ENCODE data around the gene PRKAR1B. TPM values are rescaled to one million over a fixed set of nuclear protein-coding genes. Genes with fewer than 3 reads are reported as not detected.
"Not testable (repeated sequence)": the region's sequence is repeated elsewhere in the genome, so short reads cannot be mapped to it uniquely, and the experiment has no call there.

PRKAR1B gene
- total and polyA plus RNA-seq, 7 experiments from 2014 or later, result 16.1 to 51.4 (median 28.7) TPM

- Mint-ChIP-seq H3K4me1 (peaks cover 0 to 7% (median 0%) of the 10 kb centered on the region in 7 donors), H3K27ac (no peak overlapping the region), H3K27me3 (no peaks in the 10 kb centered on the region), H3K9me3 (peaks cover 0 to 3% (median 0%) of the 10 kb centered on the region in 11 donors), H3K36me3 (peaks cover 0 to 31% (median 12%) of the 10 kb centered on the region in 5 donors), H3K4me3 (no peak overlapping the region)
- ChIA-PET CTCF (no interaction called here), POLR2A (no interaction called here)
- ATAC-seq, result no peak
- Histone ChIP-seq H3K4me1 (ENCODE audit: control insufficient read depth in 2 of 2, insufficient read depth in 2 of 2, low read length in 2 of 2) (no peaks in the 10 kb centered on the region), H3K27me3 (ENCODE audit: control insufficient read depth in 2 of 2, insufficient read depth in 2 of 2, low read length in 2 of 2) (no peaks in the 10 kb centered on the region), H3K27ac (ENCODE audit: low read depth, low read length) (no peak overlapping the region), H3K4me3 (ENCODE audit: low read length) (no peak overlapping the region), H3K9me3 (ENCODE audit: control insufficient read depth in 2 of 3, low read length in 3 of 3) (no peaks in the 10 kb centered on the region), H3K36me3 (ENCODE audit: control insufficient read depth in 2 of 3, insufficient read depth in 3 of 3, low read length in 3 of 3) (peaks cover 0 to 18% (median 0%) of the 10 kb centered on the region in 3 experiments)
- no peak for DNase-seq
- intact Hi-C loops (cut with micrococcal nuclease), result no loop called here
Measured at GRCh38 chr7:748446-748845, 21.4 kb upstream of the PRKAR1B start.

- ChIA-PET POLR2A (no interaction called here), CTCF (no interaction called here)
- Mint-ChIP-seq H3K27ac (peak overlapping the region in 1 of 9 donors; percentile 20), H3K9me3 (peaks cover 0 to 3% (median 0%) of the 10 kb centered on the region in 11 donors), H3K27me3 (no peaks in the 10 kb centered on the region), H3K4me3 (no peak overlapping the region), H3K4me1 (peaks cover 0 to 2% (median 0%) of the 10 kb centered on the region in 7 donors), H3K36me3 (peaks cover 0 to 33% (median 12%) of the 10 kb centered on the region in 5 donors)
- intact Hi-C loops (cut with micrococcal nuclease), result no loop called here
- no peaks in the 10 kb centered on the region for H3K9me3 ChIP-seq (ENCODE audit: control insufficient read depth in 2 of 3, low read length in 3 of 3)
- H3K4me3 ChIP-seq (ENCODE audit: low read length), result no peak overlapping the region
- no peak for ATAC-seq
- H3K36me3 ChIP-seq (ENCODE audit: control insufficient read depth in 2 of 3, insufficient read depth in 3 of 3, low read length in 3 of 3), result peaks cover 0 to 14% (median 0%) of the 10 kb centered on the region in 3 experiments
- no peaks in the 10 kb centered on the region for H3K27me3 ChIP-seq (ENCODE audit: control insufficient read depth in 2 of 2, insufficient read depth in 2 of 2, low read length in 2 of 2)
- no peaks in the 10 kb centered on the region for H3K4me1 ChIP-seq (ENCODE audit: control insufficient read depth in 2 of 2, insufficient read depth in 2 of 2, low read length in 2 of 2)
- no peak for DNase-seq
- H3K27ac ChIP-seq (ENCODE audit: low read depth, low read length), result no peak overlapping the region
Measured at GRCh38 chr7:747186-747585, 20.1 kb upstream of the PRKAR1B start.

- Histone ChIP-seq H3K9me3 (ENCODE audit: control insufficient read depth in 2 of 3, low read length in 3 of 3) (no peaks in the 10 kb centered on the region), H3K36me3 (ENCODE audit: control insufficient read depth in 2 of 3, insufficient read depth in 3 of 3, low read length in 3 of 3) (peaks cover 0 to 22% (median 0%) of the 10 kb centered on the region in 3 experiments), H3K4me1 (ENCODE audit: control insufficient read depth in 2 of 2, insufficient read depth in 2 of 2, low read length in 2 of 2) (no peaks in the 10 kb centered on the region), H3K27me3 (ENCODE audit: control insufficient read depth in 2 of 2, insufficient read depth in 2 of 2, low read length in 2 of 2) (no peaks in the 10 kb centered on the region), H3K27ac (ENCODE audit: low read depth, low read length) (no peak overlapping the region), H3K4me3 (ENCODE audit: low read length) (no peak overlapping the region)
- H3K9me3 Mint-ChIP-seq, result peaks cover 0 to 3% (median 0%) of the 10 kb centered on the region in 11 donors
- H3K36me3 Mint-ChIP-seq, result peaks cover 0 to 34% (median 12%) of the 10 kb centered on the region in 5 donors
- no peak for ATAC-seq
- peaks cover 0 to 2% (median 0%) of the 10 kb centered on the region in 7 donors for H3K4me1 Mint-ChIP-seq
- DNase-seq, result no peak
- H3K27me3 Mint-ChIP-seq, result no peaks in the 10 kb centered on the region
- intact Hi-C loops (cut with micrococcal nuclease), result no loop called here
- peak overlapping the region in 1 of 9 donors; percentile 38 for H3K27ac Mint-ChIP-seq
- H3K4me3 Mint-ChIP-seq, result no peak overlapping the region
- ChIA-PET POLR2A (no interaction called here), CTCF (no interaction called here)
Measured at GRCh38 chr7:746155-747061, 19.3 kb upstream of the PRKAR1B start.

- no peaks in the 10 kb centered on the region for H3K27me3 Mint-ChIP-seq
- no peak for DNase-seq
- peaks cover 0 to 3% (median 0%) of the 10 kb centered on the region in 11 donors for H3K9me3 Mint-ChIP-seq
- Histone ChIP-seq H3K4me3 (ENCODE audit: low read length) (no peak overlapping the region), H3K27ac (ENCODE audit: low read depth, low read length) (no peak overlapping the region), H3K4me1 (ENCODE audit: control insufficient read depth in 2 of 2, insufficient read depth in 2 of 2, low read length in 2 of 2) (no peaks in the 10 kb centered on the region), H3K27me3 (ENCODE audit: control insufficient read depth in 2 of 2, insufficient read depth in 2 of 2, low read length in 2 of 2) (no peaks in the 10 kb centered on the region), H3K9me3 (ENCODE audit: control insufficient read depth in 2 of 3, low read length in 3 of 3) (no peaks in the 10 kb centered on the region), H3K36me3 (ENCODE audit: control insufficient read depth in 2 of 3, insufficient read depth in 3 of 3, low read length in 3 of 3) (peaks cover 0 to 30% (median 0%) of the 10 kb centered on the region in 3 experiments)
- no peak for ATAC-seq
- peaks cover 0 to 4% (median 0%) of the 10 kb centered on the region in 7 donors for H3K4me1 Mint-ChIP-seq
- H3K4me3 Mint-ChIP-seq, result no peak overlapping the region
- intact Hi-C loops (cut with micrococcal nuclease), result no loop called here
- POLR2A ChIA-PET, result no interaction called here
- no peak overlapping the region for H3K27ac Mint-ChIP-seq
- CTCF ChIA-PET, result no interaction called here
- H3K36me3 Mint-ChIP-seq, result peaks cover 3 to 39% (median 12%) of the 10 kb centered on the region in 5 donors
Measured at GRCh38 chr7:745431-746154, 18.5 kb upstream of the PRKAR1B start.

- Histone ChIP-seq H3K9me3 (ENCODE audit: control insufficient read depth in 2 of 3, low read length in 3 of 3) (no peaks in the 10 kb centered on the region), H3K4me3 (ENCODE audit: low read length) (no peak overlapping the region), H3K27me3 (ENCODE audit: control insufficient read depth in 2 of 2, insufficient read depth in 2 of 2, low read length in 2 of 2) (no peaks in the 10 kb centered on the region), H3K27ac (ENCODE audit: low read depth, low read length) (no peak overlapping the region), H3K4me1 (ENCODE audit: control insufficient read depth in 2 of 2, insufficient read depth in 2 of 2, low read length in 2 of 2) (no peaks in the 10 kb centered on the region), H3K36me3 (ENCODE audit: control insufficient read depth in 2 of 3, insufficient read depth in 3 of 3, low read length in 3 of 3) (peaks cover 0 to 36% (median 0%) of the 10 kb centered on the region in 3 experiments)
- DNase-seq (no peak), ATAC-seq (no peak)
- CTCF ChIA-PET, result no interaction called here
- POLR2A ChIA-PET, result no interaction called here
- no peak overlapping the region for H3K4me3 Mint-ChIP-seq
- peaks cover 3 to 39% (median 12%) of the 10 kb centered on the region in 5 donors for H3K36me3 Mint-ChIP-seq
- intact Hi-C loops (cut with micrococcal nuclease), result no loop called here
- peaks cover 0 to 3% (median 0%) of the 10 kb centered on the region in 11 donors for H3K9me3 Mint-ChIP-seq
- no peaks in the 10 kb centered on the region for H3K27me3 Mint-ChIP-seq
- peaks cover 0 to 4% (median 0%) of the 10 kb centered on the region in 7 donors for H3K4me1 Mint-ChIP-seq
- no peak overlapping the region for H3K27ac Mint-ChIP-seq
Measured at GRCh38 chr7:744854-745430, 17.9 kb upstream of the PRKAR1B start.

- intact Hi-C loops (cut with micrococcal nuclease); H3K27me3 Mint-ChIP-seq: not testable (repeated sequence)
Measured at GRCh38 chr7:744128-744520, 17.0 kb upstream of the PRKAR1B start.

More at GRCh38 chr7:744128-744520, 17.0 kb upstream of the PRKAR1B start:
- H3K9me3 ChIP-seq (ENCODE audit: control insufficient read depth in 2 of 3, low read length in 3 of 3); H3K9me3 Mint-ChIP-seq; H3K27me3 ChIP-seq (ENCODE audit: control insufficient read depth in 2 of 2, insufficient read depth in 2 of 2, low read length in 2 of 2); DNase-seq; H3K27ac ChIP-seq (ENCODE audit: low read depth, low read length); H3K4me3 Mint-ChIP-seq; CTCF ChIA-PET; H3K4me1 Mint-ChIP-seq; POLR2A ChIA-PET; H3K4me1 ChIP-seq (ENCODE audit: control insufficient read depth in 2 of 2, insufficient read depth in 2 of 2, low read length in 2 of 2); H3K4me3 ChIP-seq (ENCODE audit: low read length); ATAC-seq: not testable (repeated sequence)
- H3K36me3 ChIP-seq (ENCODE audit: control insufficient read depth in 2 of 3, insufficient read depth in 3 of 3, low read length in 3 of 3), result peaks cover 0 to 39% (median 0%) of the 10 kb centered on the region in 3 experiments
- Mint-ChIP-seq H3K36me3 (peaks cover 3 to 34% (median 12%) of the 10 kb centered on the region in 5 donors), H3K27ac (peak overlapping the region in 1 of 9 donors; percentile 23)

Data from naive thymus-derived CD4-positive, alpha-beta T cell (primary cell).